ENCODE measurements around the gene RUVBL2.

Gene RUVBL2

GRCh38 chr19:48964205-48965039 is 29.3 kb upstream of the RUVBL2 start:
- no peak for DNase-seq

GRCh38 chr19:48965040-48965805 is 28.5 kb upstream of the RUVBL2 start, which contains the start of gene FTL:
Gene FTL, plus strand, starts transcription at chr19:48965309. Its CDS starts 199 bp downstream, at chr19:48965508.
- DNase-seq: peak; percentile 66

- DNase-seq: no peak
Measured at GRCh38 chr19:48965806-48966540, 27.7 kb upstream of the RUVBL2 start.

GRCh38 chr19:48966541-48967345 is 26.9 kb upstream of the RUVBL2 start:
- DNase-seq: no peak

GRCh38 chr19:48967346-48968178 is 26.1 kb upstream of the RUVBL2 start:
- peak; percentile 20 for DNase-seq

GRCh38 chr19:48968179-48968661 is 25.5 kb upstream of the RUVBL2 start:
- no peak for DNase-seq

- DNase-seq: no peak
Measured at GRCh38 chr19:48968813-48969218, 24.9 kb upstream of the RUVBL2 start.

GRCh38 chr19:48969276-48970138 is 24.2 kb upstream of the RUVBL2 start:
- DNase-seq: peak; percentile 20

- no peak for DNase-seq
Measured at GRCh38 chr19:48970139-48970766, 23.4 kb upstream of the RUVBL2 start.

GRCh38 chr19:48970923-48971395 is 22.7 kb upstream of the RUVBL2 start:
- no peak for DNase-seq

- no peak for DNase-seq
Measured at GRCh38 chr19:48975947-48976847, 17.5 kb upstream of the RUVBL2 start.

- DNase-seq: no peak
Measured at GRCh38 chr19:48977061-48977460, 16.6 kb upstream of the RUVBL2 start.

- no peak for DNase-seq
Measured at GRCh38 chr19:48982280-48982679, 11.4 kb upstream of the RUVBL2 start.

- DNase-seq: no peak
Measured at GRCh38 chr19:48985711-48986110, 8.0 kb upstream of the RUVBL2 start.

- DNase-seq: no peak
Measured at GRCh38 chr19:48986211-48986610, 7.5 kb upstream of the RUVBL2 start.

- DNase-seq: no peak
Measured at GRCh38 chr19:48987323-48987722, 6.4 kb upstream of the RUVBL2 start.

- no peak for DNase-seq
Measured at GRCh38 chr19:48988286-48988685, 5.4 kb upstream of the RUVBL2 start.

GRCh38 chr19:48988860-48989259 is 4.8 kb upstream of the RUVBL2 start:
- DNase-seq: no peak

All from SIG-M5 (cell line).